Fibroblast of skin of right quadriceps (primary cell): Measurements from ENCODE around the gene USP53.
"Not testable (repeated sequence)": the region's sequence is repeated elsewhere in the genome, so short reads cannot be mapped to it uniquely, and the experiment has no call there.

Experiments used
- DNase-seq: peaks from one replicate; pipeline ENCODE4 v3.0.0-alpha.2; 2013

Gene USP53

GRCh38 chr4:119229908-119230687 is 17.6 kb downstream of the USP53 start:
- no peak for DNase-seq

DNA sequence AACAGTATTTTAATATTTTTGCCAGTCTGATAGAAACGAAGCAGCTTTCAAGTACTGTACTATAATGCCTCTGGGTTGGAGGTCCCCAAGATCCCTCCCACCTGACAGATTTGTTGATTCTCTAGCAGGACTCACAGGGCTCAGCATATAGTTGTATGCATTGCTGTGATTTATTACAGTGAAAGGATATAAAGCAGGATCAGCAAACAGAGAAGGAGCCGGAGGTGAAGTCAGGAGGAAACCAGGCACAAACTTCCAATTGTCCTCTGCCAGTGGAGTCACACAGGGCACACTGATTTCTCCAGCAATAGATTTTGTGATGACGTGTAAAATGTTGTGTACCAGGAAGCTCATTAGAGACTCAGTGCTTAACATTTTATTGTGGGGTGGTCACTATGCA is 19.0 kb downstream of the USP53 start:
- no peak for DNase-seq

DNA sequence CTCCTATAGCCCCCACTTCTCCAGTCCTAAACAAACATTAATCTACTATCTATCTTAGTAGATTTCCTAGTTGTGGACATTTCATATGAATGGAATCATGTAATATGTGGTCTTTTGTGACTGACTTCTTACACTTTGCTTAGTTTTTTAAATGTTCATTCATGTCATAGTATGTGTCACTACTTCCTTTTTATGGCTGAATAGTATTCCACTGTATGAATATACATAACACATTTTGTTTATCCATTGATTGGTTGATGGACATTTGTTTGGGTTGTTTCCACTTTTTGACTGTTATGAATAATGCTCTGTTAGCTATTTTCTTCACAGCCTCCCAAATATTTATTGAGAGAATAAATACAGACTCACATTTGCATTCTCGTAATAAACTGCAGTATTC is 19.8 kb downstream of the USP53 start:
- DNase-seq: no peak

GRCh38 chr4:119233191-119233590 is 20.7 kb downstream of the USP53 start:
- no peak for DNase-seq

DNA sequence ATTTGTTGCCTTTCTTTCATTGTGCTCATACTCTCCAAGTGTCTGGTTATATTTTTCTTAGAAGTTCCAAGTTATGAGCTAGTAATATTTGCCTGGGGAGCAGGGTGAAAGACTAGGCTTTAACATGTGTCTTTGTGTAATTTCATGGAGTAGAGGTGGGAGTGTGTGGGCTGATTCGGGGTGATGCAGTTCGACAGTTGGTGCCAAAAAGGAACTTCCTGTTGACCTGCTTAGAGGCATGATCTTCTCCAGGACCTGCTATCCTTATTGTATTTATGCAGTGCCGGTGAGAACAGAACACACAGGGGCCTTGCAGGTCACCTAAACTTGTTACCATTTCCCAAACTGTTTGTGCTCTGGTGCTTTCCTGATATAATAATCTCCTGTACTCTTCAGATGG is 21.2 kb downstream of the USP53 start:
- DNase-seq: no peak

DNA sequence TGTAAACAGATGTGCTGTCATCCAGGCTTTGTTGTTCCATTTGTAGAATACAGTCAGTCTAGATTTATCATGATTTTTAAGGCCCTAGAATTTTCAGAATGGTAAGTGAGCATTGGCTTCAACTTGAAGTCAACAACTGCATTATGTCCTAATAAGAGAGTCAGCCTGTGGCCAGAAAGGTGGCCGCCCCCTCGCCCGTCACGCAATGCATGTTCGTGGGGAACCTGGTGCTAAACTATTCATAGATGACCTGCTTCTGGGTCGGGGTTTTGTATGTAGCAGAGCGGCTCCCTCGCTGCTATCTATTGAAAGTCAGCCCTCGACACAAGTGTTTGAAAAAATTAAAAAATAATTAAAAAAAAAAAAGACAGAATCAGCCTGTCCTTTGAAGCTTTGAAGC is 24.7 kb downstream of the USP53 start:
- no peak for DNase-seq

DNA sequence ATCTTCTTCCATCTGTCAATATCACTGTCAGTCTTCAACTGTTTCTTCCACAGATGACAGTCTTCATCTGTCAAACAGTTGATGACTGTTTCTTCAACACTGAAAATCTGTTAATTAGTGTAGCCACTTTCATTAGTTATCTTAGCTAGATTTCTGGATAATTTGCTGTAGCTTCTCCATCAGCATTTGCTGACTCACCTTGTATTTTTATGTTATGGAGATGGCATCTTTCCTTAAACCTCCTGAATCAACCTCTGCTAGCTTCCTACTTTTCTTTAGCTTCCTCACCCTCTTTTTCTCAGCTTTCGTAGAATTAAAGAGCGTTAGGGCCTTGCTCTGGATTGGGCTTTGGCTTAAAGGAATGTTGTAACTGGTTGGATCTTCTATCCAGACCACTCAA is 25.1 kb downstream of the USP53 start:
- DNase-seq: no peak

GRCh38 chr4:119238068-119238722 is 25.7 kb downstream of the USP53 start:
- no peak for DNase-seq

DNA sequence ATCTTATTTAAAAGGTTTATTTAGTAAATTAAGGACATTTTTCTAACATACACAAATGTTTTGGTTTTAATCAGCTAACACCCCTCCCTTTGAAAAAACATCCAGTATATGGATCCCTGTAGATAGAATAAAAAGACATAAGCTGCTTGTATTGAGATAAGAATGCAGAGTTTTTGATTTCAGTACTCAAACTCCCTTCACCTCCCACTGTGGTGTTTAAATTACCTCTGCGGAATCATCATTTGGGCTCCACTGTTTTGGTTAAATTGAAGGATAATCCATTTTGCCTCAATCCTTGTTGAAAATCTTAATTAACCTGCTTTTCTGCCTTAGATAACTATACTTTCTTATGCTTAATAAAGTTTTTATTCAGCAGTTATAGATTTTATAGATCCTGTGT is 27.6 kb downstream of the USP53 start:
- DNase-seq: no peak

- DNase-seq: no peak
These were observed 28.1 kb downstream of the USP53 start for GRCh38 chr4:119240568-119240967.

DNA sequence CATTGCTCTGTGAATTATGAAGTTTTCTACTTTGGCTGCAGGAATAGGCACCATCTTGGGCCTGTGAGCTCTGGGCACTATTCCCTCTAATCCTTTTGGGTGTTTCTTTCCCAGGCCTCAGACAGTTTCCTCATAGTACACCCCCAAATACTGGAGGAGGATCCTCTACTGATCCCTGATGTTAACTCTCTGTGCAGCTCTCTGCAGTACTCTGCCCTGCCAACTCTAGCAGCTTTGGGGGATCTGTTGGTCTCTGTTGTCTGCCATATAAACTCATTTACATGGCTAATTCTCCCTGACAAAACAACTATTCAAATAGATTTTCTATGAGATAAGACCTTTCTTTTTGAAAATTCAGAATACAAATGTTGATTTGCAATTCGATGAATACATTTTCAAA is 29.9 kb downstream of the USP53 start:
- no peak for DNase-seq

DNA sequence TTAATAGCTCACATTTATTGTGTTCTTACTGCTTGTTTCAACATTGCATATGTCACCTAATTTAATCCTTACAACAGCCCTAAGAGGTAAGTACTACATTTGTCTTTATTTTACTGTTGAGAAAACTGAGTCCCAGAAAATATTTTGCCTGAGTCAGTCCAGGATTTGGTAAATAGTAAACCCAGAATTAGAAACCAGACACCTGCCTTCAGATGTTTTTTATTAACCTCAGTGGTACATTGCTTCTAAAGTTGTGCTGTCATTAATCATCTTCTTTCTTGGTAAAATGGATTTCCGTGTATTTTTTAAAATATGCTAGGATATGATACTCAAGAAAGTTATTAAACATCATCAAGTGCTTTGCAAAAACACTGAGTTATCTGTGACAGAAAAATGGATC is 31.4 kb downstream of the USP53 start:
- DNase-seq: no peak

- no peak for DNase-seq
These were observed 31.8 kb downstream of the USP53 start for GRCh38 chr4:119244344-119244743.

DNA sequence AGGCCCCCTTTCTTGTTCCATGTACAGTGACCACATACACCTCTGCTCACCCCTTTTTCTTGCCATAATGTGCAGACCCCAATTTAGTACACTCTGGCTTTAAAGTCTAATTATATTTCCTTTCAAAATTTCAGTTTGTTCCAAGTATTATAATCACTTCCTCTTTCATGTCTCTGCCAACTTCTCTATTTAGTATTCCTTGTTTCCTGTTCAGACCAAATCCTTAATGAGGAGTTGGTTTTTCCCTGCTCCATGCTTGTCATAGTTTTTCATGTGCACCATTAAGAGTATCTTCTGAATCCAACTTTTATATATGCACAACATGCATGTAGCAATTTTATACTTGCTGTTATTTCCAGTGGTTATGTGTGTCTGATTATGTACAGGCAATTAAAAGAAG is 32.3 kb downstream of the USP53 start:
- DNase-seq: no peak

GRCh38 chr4:119246177-119246733 is 33.7 kb downstream of the USP53 start:
- no peak for DNase-seq

DNA sequence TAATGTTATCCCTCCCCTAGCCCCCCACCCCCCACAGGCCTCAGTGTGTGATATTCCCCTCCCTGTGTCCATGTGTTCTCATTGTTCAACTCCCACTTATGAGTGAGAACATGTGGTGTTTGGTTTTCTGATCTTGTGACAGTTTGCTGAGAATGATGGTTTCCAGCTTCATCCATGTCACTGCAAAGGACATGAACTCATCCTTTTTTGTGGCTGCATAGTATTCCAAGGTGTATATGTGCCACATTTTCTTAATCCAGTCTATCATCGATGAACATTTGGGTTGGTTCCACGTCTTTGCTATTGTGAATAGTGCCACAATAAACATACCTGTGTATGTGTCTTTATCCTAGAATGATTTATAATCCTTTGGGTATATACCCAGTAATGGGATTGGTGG is 38.5 kb downstream of the USP53 start:
- not testable (repeated sequence) for DNase-seq

DNA sequence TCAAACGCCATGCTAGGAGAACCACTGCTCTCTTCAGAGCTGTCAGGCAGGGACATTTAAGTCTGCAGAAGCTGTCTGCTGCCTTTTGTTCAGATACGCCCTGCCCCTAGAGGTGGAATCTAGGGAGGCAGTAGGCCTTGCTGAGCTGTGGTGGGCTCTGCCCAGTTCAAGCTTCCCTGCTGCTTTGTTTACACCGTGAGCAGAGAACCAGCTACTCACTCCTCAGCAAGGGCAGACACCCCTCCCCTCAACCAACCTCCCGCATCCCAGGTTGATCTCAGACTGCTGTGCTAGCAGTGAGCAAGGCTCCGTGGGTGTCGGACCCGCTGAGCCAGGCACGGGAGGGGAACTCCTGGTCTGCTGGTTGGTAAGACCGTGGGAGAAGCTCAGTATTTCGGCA is 42.7 kb downstream of the USP53 start:
- not testable (repeated sequence) for DNase-seq

DNA sequence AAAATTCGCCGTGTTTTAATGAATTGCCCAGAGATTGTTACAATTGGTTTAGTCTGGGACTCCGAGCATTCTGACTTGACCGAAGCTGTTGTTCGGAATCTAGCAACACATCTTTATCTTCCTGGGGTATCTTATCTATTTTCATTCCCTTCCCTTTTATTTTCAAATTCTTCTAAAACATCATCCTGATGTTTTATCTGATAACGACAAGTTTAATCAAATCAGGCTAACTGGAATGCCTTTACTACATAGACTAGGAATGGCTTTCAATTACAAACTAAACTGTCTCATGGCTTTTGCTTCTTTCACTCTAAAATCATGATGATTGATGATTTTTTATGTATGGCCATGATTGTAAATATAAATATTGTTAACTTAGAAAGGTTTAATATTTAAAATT is 48.0 kb downstream of the USP53 start:
- no peak for DNase-seq

GRCh38 chr4:119261986-119262385 is 49.5 kb downstream of the USP53 start:
- DNase-seq: no peak

- no peak for DNase-seq
These were observed 52.2 kb downstream of the USP53 start for GRCh38 chr4:119264743-119265142.

- DNase-seq: no peak
These were observed 53.6 kb downstream of the USP53 start for GRCh38 chr4:119266153-119266552.

GRCh38 chr4:119268466-119268865 is 56.0 kb downstream of the USP53 start:
- peak; percentile 12 for DNase-seq

- DNase-seq: no peak
These were observed 59.0 kb downstream of the USP53 start for GRCh38 chr4:119271361-119272085.

GRCh38 chr4:119279541-119279940 is 67.0 kb downstream of the USP53 start:
- DNase-seq: not testable (repeated sequence)
